Lower leg skin (tissue), 3 donors: Measurements from ENCODE around the gene ALPK1.

Source experiments
- POLR2A ChIP-seq, 2 donors: fragments of 450-650 bp; IDR thresholded peaks; one replicate each; pipeline ENCODE4 v1.6.1; 2016 to 2017; ENCODE audit warnings: antibody characterized with exemption in 2 of 2, mild to moderate bottlenecking in 1 of 2, moderate library complexity in 1 of 2
- TF ChIP-seq, protein P1 (sequence below), 3 donors: fragments of 450-650 bp; IDR thresholded peaks; one replicate each; pipeline ENCODE4 v1.5.1; 2016; ENCODE audit warnings: antibody characterized with exemption in 3 of 3, mild to moderate bottlenecking in 3 of 3, moderate library complexity in 2 of 3

DNA sequence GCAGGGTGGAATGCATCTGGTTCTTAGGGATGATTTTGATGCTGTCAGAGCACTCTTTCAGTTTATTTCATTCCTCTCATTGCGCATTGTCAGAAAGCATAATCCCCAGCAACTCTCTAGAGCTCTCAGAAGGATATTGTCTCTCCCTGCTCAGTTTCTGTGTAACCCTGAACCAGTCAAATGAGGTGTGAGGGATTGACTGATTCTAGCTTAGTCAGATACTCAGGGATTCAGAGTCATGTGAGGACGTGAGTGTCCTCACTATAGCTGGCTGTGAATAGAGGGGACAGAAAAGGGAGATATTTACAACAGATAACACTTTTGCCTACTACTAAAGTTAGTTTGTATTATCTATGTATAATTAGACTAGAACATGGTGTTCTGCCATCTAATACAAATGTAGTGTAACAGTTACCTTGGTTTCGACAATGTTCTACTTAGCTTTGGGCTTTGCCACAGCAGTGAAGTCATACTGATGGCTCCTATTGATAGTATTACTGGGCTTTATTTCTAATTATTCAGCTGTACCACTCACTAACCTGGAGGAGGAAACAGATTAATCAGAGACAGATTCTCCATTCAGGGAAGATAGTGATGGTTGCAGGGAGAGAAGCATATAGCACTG is 46.0 kb upstream of the ALPK1 start:
- TF ChIP-seq, protein P1, sequence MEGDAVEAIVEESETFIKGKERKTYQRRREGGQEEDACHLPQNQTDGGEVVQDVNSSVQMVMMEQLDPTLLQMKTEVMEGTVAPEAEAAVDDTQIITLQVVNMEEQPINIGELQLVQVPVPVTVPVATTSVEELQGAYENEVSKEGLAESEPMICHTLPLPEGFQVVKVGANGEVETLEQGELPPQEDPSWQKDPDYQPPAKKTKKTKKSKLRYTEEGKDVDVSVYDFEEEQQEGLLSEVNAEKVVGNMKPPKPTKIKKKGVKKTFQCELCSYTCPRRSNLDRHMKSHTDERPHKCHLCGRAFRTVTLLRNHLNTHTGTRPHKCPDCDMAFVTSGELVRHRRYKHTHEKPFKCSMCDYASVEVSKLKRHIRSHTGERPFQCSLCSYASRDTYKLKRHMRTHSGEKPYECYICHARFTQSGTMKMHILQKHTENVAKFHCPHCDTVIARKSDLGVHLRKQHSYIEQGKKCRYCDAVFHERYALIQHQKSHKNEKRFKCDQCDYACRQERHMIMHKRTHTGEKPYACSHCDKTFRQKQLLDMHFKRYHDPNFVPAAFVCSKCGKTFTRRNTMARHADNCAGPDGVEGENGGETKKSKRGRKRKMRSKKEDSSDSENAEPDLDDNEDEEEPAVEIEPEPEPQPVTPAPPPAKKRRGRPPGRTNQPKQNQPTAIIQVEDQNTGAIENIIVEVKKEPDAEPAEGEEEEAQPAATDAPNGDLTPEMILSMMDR (IDR thresholded peaks at IDR 0.05): no peak
- TF ChIP-seq POLR2A (IDR thresholded peaks at IDR 0.05): no peak
